Stimulated activated CD8-positive, alpha-beta memory T cell treated with anti-CD3 and anti-CD28 coated beads, Interleukin-15, amount 100 ng/mL, for 48 hours (primary cell): Measurements from ENCODE around the gene RIMBP2.

ENCODE experiments used
- DNase-seq, 2 donors: peaks; one replicate each; pipeline ENCODE4 v3.0.0-alpha.2; 2020; ENCODE audit warnings: low read depth in 2 of 2

The RIMBP2 gene

GRCh38 chr12:130485291-130486145, 230.6 kb downstream of the RIMBP2 start:
- DNase-seq: no peak

- DNase-seq: no peak
Observed at GRCh38 chr12:130484221-130484620, 231.9 kb downstream of the RIMBP2 start.

- DNase-seq: no peak
Observed at GRCh38 chr12:130483616-130484180, 232.4 kb downstream of the RIMBP2 start.

- no peak for DNase-seq
Observed at GRCh38 chr12:130482448-130482847, 233.7 kb downstream of the RIMBP2 start.

- DNase-seq: no peak
Observed at GRCh38 chr12:130481392-130481879, 234.7 kb downstream of the RIMBP2 start.

- no peak for DNase-seq
Observed at GRCh38 chr12:130480887-130481286, 235.2 kb downstream of the RIMBP2 start.

- no peak for DNase-seq
Observed at GRCh38 chr12:130480231-130480630, 235.9 kb downstream of the RIMBP2 start.

- DNase-seq: no peak
Observed at GRCh38 chr12:130479401-130480125, 236.5 kb downstream of the RIMBP2 start.

- no peak for DNase-seq
Observed at GRCh38 chr12:130478786-130479185, 237.3 kb downstream of the RIMBP2 start.

- no peak for DNase-seq
Observed at GRCh38 chr12:130477701-130478100, 238.4 kb downstream of the RIMBP2 start.

GRCh38 chr12:130477266-130477665, 238.8 kb downstream of the RIMBP2 start:
- DNase-seq: no peak

GRCh38 chr12:130476451-130477135, 239.5 kb downstream of the RIMBP2 start:
- DNase-seq: no peak

GRCh38 chr12:130474599-130475269, 241.4 kb downstream of the RIMBP2 start:
- DNase-seq: no peak

- no peak for DNase-seq
Observed at GRCh38 chr12:130473266-130473665, 242.8 kb downstream of the RIMBP2 start.

GRCh38 chr12:130470969-130471368, 245.1 kb downstream of the RIMBP2 start:
- no peak for DNase-seq

- DNase-seq: no peak
Observed at GRCh38 chr12:130469552-130469951, 246.5 kb downstream of the RIMBP2 start.

- DNase-seq: no peak
Observed at GRCh38 chr12:130468700-130469245, 247.3 kb downstream of the RIMBP2 start.

- DNase-seq: no peak
Observed at GRCh38 chr12:130468186-130468585, 247.9 kb downstream of the RIMBP2 start.

- DNase-seq: no peak
Observed at GRCh38 chr12:130465626-130466025, 250.5 kb downstream of the RIMBP2 start.

- no peak for DNase-seq
Observed at GRCh38 chr12:130465046-130465445, 251.1 kb downstream of the RIMBP2 start.
